ENCODE measurements around the gene SEC16B. TPM values are rescaled to one million over a fixed set of nuclear protein-coding genes. Genes with fewer than 3 reads are reported as not detected.

Gene SEC16B
- total and polyA plus RNA-seq, 9 of the 15 experiments (the other 6 are each of a cell fraction or from before 2014, with no cell fraction given), result not detected

DNA sequence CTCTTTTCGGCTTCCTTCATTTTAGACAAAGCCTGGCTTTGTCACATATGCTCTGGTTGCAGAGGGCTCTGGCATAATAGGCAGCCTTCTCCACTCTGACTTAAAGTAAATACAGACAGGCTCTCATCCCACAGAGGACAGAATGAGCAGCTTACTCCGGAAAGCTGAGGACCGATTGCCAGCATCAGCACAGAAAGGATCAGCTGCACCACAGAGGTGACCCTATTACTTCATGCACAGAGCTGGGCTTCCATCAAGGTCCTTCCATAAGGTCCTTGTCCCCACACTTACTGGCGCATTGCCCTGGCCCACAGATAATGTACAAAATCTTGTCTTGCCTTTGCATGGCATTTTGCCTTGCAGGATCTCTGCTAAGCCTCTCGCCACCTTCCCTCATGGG, 67.6 kb downstream of the SEC16B start:
- TF ChIP-seq GATAD2A (IDR thresholded peaks at IDR 0.05), result no peak
- TF ChIP-seq, protein P1, sequence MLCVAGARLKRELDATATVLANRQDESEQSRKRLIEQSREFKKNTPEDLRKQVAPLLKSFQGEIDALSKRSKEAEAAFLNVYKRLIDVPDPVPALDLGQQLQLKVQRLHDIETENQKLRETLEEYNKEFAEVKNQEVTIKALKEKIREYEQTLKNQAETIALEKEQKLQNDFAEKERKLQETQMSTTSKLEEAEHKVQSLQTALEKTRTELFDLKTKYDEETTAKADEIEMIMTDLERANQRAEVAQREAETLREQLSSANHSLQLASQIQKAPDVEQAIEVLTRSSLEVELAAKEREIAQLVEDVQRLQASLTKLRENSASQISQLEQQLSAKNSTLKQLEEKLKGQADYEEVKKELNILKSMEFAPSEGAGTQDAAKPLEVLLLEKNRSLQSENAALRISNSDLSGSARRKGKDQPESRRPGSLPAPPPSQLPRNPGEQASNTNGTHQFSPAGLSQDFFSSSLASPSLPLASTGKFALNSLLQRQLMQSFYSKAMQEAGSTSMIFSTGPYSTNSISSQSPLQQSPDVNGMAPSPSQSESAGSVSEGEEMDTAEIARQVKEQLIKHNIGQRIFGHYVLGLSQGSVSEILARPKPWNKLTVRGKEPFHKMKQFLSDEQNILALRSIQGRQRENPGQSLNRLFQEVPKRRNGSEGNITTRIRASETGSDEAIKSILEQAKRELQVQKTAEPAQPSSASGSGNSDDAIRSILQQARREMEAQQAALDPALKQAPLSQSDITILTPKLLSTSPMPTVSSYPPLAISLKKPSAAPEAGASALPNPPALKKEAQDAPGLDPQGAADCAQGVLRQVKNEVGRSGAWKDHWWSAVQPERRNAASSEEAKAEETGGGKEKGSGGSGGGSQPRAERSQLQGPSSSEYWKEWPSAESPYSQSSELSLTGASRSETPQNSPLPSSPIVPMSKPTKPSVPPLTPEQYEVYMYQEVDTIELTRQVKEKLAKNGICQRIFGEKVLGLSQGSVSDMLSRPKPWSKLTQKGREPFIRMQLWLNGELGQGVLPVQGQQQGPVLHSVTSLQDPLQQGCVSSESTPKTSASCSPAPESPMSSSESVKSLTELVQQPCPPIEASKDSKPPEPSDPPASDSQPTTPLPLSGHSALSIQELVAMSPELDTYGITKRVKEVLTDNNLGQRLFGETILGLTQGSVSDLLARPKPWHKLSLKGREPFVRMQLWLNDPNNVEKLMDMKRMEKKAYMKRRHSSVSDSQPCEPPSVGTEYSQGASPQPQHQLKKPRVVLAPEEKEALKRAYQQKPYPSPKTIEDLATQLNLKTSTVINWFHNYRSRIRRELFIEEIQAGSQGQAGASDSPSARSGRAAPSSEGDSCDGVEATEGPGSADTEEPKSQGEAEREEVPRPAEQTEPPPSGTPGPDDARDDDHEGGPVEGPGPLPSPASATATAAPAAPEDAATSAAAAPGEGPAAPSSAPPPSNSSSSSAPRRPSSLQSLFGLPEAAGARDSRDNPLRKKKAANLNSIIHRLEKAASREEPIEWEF (CRISPR knock-in tag; IDR thresholded peaks at IDR 0.05), result no peak
- TF ChIP-seq, protein P2, sequence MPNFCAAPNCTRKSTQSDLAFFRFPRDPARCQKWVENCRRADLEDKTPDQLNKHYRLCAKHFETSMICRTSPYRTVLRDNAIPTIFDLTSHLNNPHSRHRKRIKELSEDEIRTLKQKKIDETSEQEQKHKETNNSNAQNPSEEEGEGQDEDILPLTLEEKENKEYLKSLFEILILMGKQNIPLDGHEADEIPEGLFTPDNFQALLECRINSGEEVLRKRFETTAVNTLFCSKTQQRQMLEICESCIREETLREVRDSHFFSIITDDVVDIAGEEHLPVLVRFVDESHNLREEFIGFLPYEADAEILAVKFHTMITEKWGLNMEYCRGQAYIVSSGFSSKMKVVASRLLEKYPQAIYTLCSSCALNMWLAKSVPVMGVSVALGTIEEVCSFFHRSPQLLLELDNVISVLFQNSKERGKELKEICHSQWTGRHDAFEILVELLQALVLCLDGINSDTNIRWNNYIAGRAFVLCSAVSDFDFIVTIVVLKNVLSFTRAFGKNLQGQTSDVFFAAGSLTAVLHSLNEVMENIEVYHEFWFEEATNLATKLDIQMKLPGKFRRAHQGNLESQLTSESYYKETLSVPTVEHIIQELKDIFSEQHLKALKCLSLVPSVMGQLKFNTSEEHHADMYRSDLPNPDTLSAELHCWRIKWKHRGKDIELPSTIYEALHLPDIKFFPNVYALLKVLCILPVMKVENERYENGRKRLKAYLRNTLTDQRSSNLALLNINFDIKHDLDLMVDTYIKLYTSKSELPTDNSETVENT (CRISPR knock-in tag; IDR thresholded peaks at IDR 0.05), result no peak
- TF ChIP-seq TCF7 (IDR thresholded peaks at IDR 0.05; ENCODE audit: borderline replicate concordance), result no peak
- no peak for TF ChIP-seq FUS (optimal IDR thresholded peaks at IDR 0.05; ENCODE audit: low read depth, low read length)
- TF ChIP-seq BMI1 (IDR thresholded peaks at IDR 0.05; ENCODE audit: low read length), result no peak
- TF ChIP-seq ZNF57 (CRISPR knock-in tag; IDR thresholded peaks at IDR 0.05), result no peak
- TF ChIP-seq NBN (IDR thresholded peaks at IDR 0.05; ENCODE audit: low read depth), result no peak
- TF ChIP-seq ZNF431 (CRISPR knock-in tag; IDR thresholded peaks at IDR 0.05), result no peak
- TF ChIP-seq NFE2 (IDR thresholded peaks at IDR 0.05; ENCODE audit: low read depth), result no peak
- TF ChIP-seq, protein P3, sequence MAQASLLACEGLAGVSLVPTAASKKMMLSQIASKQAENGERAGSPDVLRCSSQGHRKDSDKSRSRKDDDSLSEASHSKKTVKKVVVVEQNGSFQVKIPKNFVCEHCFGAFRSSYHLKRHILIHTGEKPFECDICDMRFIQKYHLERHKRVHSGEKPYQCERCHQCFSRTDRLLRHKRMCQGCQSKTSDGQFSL (CRISPR knock-in tag; IDR thresholded peaks at IDR 0.05), result no peak
- TF ChIP-seq, protein P3 (tag; IDR thresholded peaks at IDR 0.05), result no peak
- TF ChIP-seq HNRNPL (IDR thresholded peaks at IDR 0.05; ENCODE audit: low read depth, low read length), result no peak
- TF ChIP-seq ZKSCAN3 (CRISPR knock-in tag; IDR thresholded peaks at IDR 0.05), result no peak
- TF ChIP-seq SETDB1 (IDR thresholded peaks at IDR 0.05; ENCODE audit: low read length), result no peak
- TF ChIP-seq ATF7 (IDR thresholded peaks at IDR 0.05), result no peak
- no peak for TF ChIP-seq CXXC5 (CRISPR knock-in tag; IDR thresholded peaks at IDR 0.05)
- TF ChIP-seq MEIS2 (IDR thresholded peaks at IDR 0.05; ENCODE audit: partially characterized antibody), result no peak
- no peak for TF ChIP-seq BRD4 (IDR thresholded peaks at IDR 0.05)
- WGBS (ENCODE audit: insufficient coverage, low coverage, missing lambda C conversion rate), result 0% methylated on average over 5 of the region's 5 CpGs
- no peaks in the 10 kb centered on the region for H3K79me2 ChIP-seq (ENCODE audit: control insufficient read depth, insufficient read depth, low read length)
- in situ Hi-C loops (cut with MboI) (no loop called here), intact Hi-C loops (cut with micrococcal nuclease) (no loop called here)
- no peak overlapping the region for H3K9ac ChIP-seq (ENCODE audit: insufficient read depth in 1 of 2, low read depth in 2 of 2, low read length in 2 of 2)
- ChIA-PET POLR2A (no interaction called here), CTCF (ENCODE audit: low intra/inter-chr PET ratio) (no interaction called here)
- H3K4me3 ChIP-seq, result no peak overlapping the region
- H3K9me3 ChIP-seq (replicated peaks; ENCODE audit: control insufficient read depth, insufficient read depth, low read depth, low read length), result no peaks in the 10 kb centered on the region; the same call in 1 of the 2 replicates
- no TSS peak for BruUV-seq (replicated peaks)
- H3K36me3 ChIP-seq (ENCODE audit: control insufficient read depth, insufficient read depth, low read length), result no peaks in the 10 kb centered on the region
- no peaks in the 10 kb centered on the region for H3K27me3 ChIP-seq (ENCODE audit: control insufficient read depth in 2 of 2, insufficient read depth in 2 of 2, low read length in 2 of 2)
- no peaks in the 10 kb centered on the region for H3K9me1 ChIP-seq (ENCODE audit: control insufficient read depth, insufficient read depth, low read length)
- FAIRE-seq (no peak), ATAC-seq (no peak), DNase-seq (ENCODE audit: extremely low read depth in 1 of 4, low spot score in 3 of 4) (no peak)
- H3K4me2 ChIP-seq (ENCODE audit: insufficient read depth, low read length), result no peak overlapping the region
- H3K27ac ChIP-seq (ENCODE audit: extremely low read depth, low read depth, low read length), result no peak overlapping the region
- H3K4me1 ChIP-seq (replicated peaks in 1 of 2; ENCODE audit: control insufficient read depth in 2 of 2, insufficient read depth in 2 of 2, low read length in 2 of 2), result no peaks in the 10 kb centered on the region
- H4K20me1 ChIP-seq (replicated peaks; ENCODE audit: control insufficient read depth, insufficient read depth, low read length), result no peaks in the 10 kb centered on the region
- no peak overlapping the region for H2AFZ ChIP-seq (ENCODE audit: low read depth, low read length)

All from K562 (cell line).